HepG2 (cell line): ENCODE measurements around the gene TBC1D4. TPM values are rescaled to one million over a fixed set of nuclear protein-coding genes. Genes with fewer than 3 reads are reported as not detected.

Experiments used
- ATAC-seq: fragments of 200-7000 bp; cut with Tn5 transposase; 3 replicates; pipeline ENCODE4 v1.9.1; 2020; ENCODE audit warnings: mild to moderate bottlenecking, moderate library complexity
- BruUV-seq: library from RNA; stranded (reverse); fragments of 400-500 nt; replicated peaks from 2 replicates; lab custom pipeline; 2021; lab: Mats Ljungman, UMichigan
- CTCF ChIA-PET: fragments of 300-600 bp; formaldehyde crosslinking; extraction: SDS; loops from one replicate; lab custom pipeline; 2021; ENCODE audit warnings: low total read pairs, inconsistent platforms, low intra/inter-chr PET ratio; lab: Yijun Ruan, JAX
- POLR2A ChIA-PET: fragments of 350-600 bp; sonication (Branson Sonifier 250); formaldehyde crosslinking; loops from one replicate; lab custom pipeline; 2020; ENCODE audit warnings: antibody characterized with exemption, inconsistent platforms; lab: Yijun Ruan, JAX
- DNase-seq: peaks from one replicate; pipeline ENCODE4 v3.0.0-alpha.2; 2015; ENCODE audit warnings: low spot score
- FAIRE-seq: peaks from 3 replicates; lab custom pipeline; 2011; peaks lifted over from hg19 to GRCh38; lab: Jason Lieb, UNC
- H2AFZ ChIP-seq: one replicate; pipeline ENCODE4 v1.6.1; 2011; ENCODE audit warnings: low read length, inconsistent platforms
- H3K27ac ChIP-seq: fragments of 300-600 bp; 3 replicates; pipeline ENCODE4 v1.8.0; 2011; ENCODE audit warnings: mixed run types, mild to moderate bottlenecking, mixed read lengths, low read length, inconsistent platforms; ENCODE audit not compliant: insufficient read depth; ENCODE audit errors: extremely low read length
- H3K27me3 ChIP-seq, 2 experiments: fragments of 200-600 bp in 1 of 2; 2 replicates in 1 of 2; 3 replicates in 1 of 2; pipeline versions ENCODE4 v1.6.0 to v1.8.0; 2011; ENCODE audit warnings: low read length in 2 of 2, mild to moderate bottlenecking in 2 of 2, moderate library complexity in 2 of 2, inconsistent platforms in 1 of 2; ENCODE audit not compliant: insufficient read depth in 2 of 2, control insufficient read depth in 1 of 2
- H3K36me3 ChIP-seq, 2 experiments: fragments of 200-600 bp in 1 of 2; replicated peaks in 1 of 2; 2 replicates in 1 of 2; 3 replicates in 1 of 2; pipeline versions ENCODE4 v1.5.1 to v1.8.0; 2011; ENCODE audit warnings: low read length in 2 of 2, inconsistent platforms in 1 of 2; ENCODE audit not compliant: insufficient read depth in 2 of 2, control insufficient read depth in 1 of 2
- H3K4me1 ChIP-seq: 2 replicates; pipeline ENCODE4 v1.5.1; 2012; ENCODE audit warnings: low read length, inconsistent platforms; ENCODE audit not compliant: insufficient read depth
- H3K4me2 ChIP-seq: 2 replicates; pipeline ENCODE4 v1.6.0; 2011; ENCODE audit warnings: low read depth, low read length, inconsistent platforms
- H3K4me3 ChIP-seq, 3 experiments: fragments of 200-600 bp in 1 of 3; sonication (generic), shearing (Covaris generic) in 1 of 3; replicated peaks in 1 of 3; 2 replicates each; pipeline ENCODE4 v1.5.1; 2011 to 2016; ENCODE audit warnings: low read length in 3 of 3, inconsistent platforms in 2 of 3, low read depth in 2 of 3, mild to moderate bottlenecking in 2 of 3, control low read depth in 1 of 3, mixed read lengths in 1 of 3; ENCODE audit not compliant: insufficient read depth in 1 of 3
- H3K79me2 ChIP-seq: one replicate; pipeline ENCODE4 v1.6.1; 2011; ENCODE audit warnings: low read length, inconsistent platforms; ENCODE audit not compliant: insufficient read depth
- H3K9ac ChIP-seq: 2 replicates; pipeline ENCODE4 v1.6.0; 2011; ENCODE audit warnings: mild to moderate bottlenecking, low read depth, low read length, inconsistent platforms; ENCODE audit not compliant: insufficient read depth
- H3K9me3 ChIP-seq: 2 replicates; pipeline ENCODE4 v1.5.1; 2012; ENCODE audit warnings: mild to moderate bottlenecking, low read length
- H4K20me1 ChIP-seq: 2 replicates; pipeline ENCODE4 v1.6.0; 2011; ENCODE audit warnings: inconsistent platforms, mild to moderate bottlenecking, low read length, moderate library complexity; ENCODE audit not compliant: insufficient read depth
- CEBPG ChIP-seq: IDR thresholded peaks from 2 replicates; pipeline ENCODE4 v1.6.1; 2016
- CREM ChIP-seq, 2 experiments: sonication (generic) in 1 of 2; formaldehyde crosslinking in 1 of 2; IDR thresholded peaks; 2 replicates each; pipeline versions ENCODE4 v1.4.0 to v1.6.1; 2016 to 2020; ENCODE audit warnings: antibody characterized with exemption in 1 of 2, mild to moderate bottlenecking in 1 of 2, missing genetic modification reagents in 1 of 2
- HHEX ChIP-seq: IDR thresholded peaks from 2 replicates; pipeline ENCODE4 v1.6.1; 2016; ENCODE audit warnings: control low read depth
- POLR2G ChIP-seq: fragments of 200-400 bp; formaldehyde crosslinking; IDR thresholded peaks from 2 replicates; pipeline ENCODE4 v1.6.1; 2018; ENCODE audit warnings: mild to moderate bottlenecking, low read depth, low read length, moderate library complexity
- PRPF4 ChIP-seq: fragments of 200-400 bp; formaldehyde crosslinking; IDR thresholded peaks from 2 replicates; pipeline ENCODE4 v1.6.1; 2016; ENCODE audit warnings: low read length, low read depth; ENCODE audit not compliant: poor library complexity, severe bottlenecking
- RBM22 ChIP-seq: fragments of 200-400 bp; formaldehyde crosslinking; optimal IDR thresholded peaks from 2 replicates; pipeline ENCODE3; 2017; ENCODE audit warnings: mild to moderate bottlenecking, low read length, moderate library complexity
- RCOR2 ChIP-seq: IDR thresholded peaks from 2 replicates; pipeline ENCODE4 v1.6.1; 2016; ENCODE audit warnings: missing biosample characterization, missing genetic modification reagents
- SMARCC2 ChIP-seq: fragments of 450-650 bp; IDR thresholded peaks from 2 replicates; pipeline ENCODE4 v1.6.1; 2017; ENCODE audit warnings: antibody characterized with exemption, mild to moderate bottlenecking
- ZBTB10 ChIP-seq: sonication (generic); formaldehyde crosslinking; IDR thresholded peaks from 2 replicates; pipeline ENCODE4 v1.4.0; 2020; ENCODE audit warnings: missing genetic modification reagents, borderline replicate concordance
- ZNF382 ChIP-seq: sonication (generic); formaldehyde crosslinking; IDR thresholded peaks from 2 replicates; pipeline ENCODE4 v1.5.0; 2020; ENCODE audit warnings: missing genetic modification reagents, mild to moderate bottlenecking, borderline replicate concordance
- WGBS: methylation state at CpG from one replicate; pipeline ENCODE4 v1.1.6; 2017; ENCODE audit warnings: low lambda C conversion rate; 5-methylcytosine and 5-hydroxymethylcytosine counted together
- in situ Hi-C: cut with HindIII; loops from 2 replicates; pipeline ENCODE4 v1.10.0; 2017; ENCODE audit warnings: low pct_unique_long_range_greater_than_20kb; ENCODE audit not compliant: extremely low pct_ligation_motif_present
- intact Hi-C: fragments of 100-400 bp; cut with micrococcal nuclease; formaldehyde crosslinking; loops from one replicate; pipeline ENCODE4 v1.10.0; 2022; ENCODE audit not compliant: unreplicated experiment
- polyA plus RNA-seq, 8 experiments: library from polyadenylated mRNA; depleted of rRNA in 3 of 8; stranded (reverse) in 7 of 8; unstranded in 1 of 8; fragments of >200 nt; fragmentation: Illumina TruSeq in 4 of 8; extraction: Trizol in 4 of 8; gene quantifications; 2 replicates each; pipeline versions ENCODE4 v1.2.1 to v1.2.3, GENCODE V29; 2011 to 2016; ENCODE audit warnings: low read depth in 4 of 8, missing spikeins in 1 of 8, mixed read lengths in 1 of 8; ENCODE audit not compliant: insufficient read depth in 1 of 8
- total RNA-seq, 5 experiments: library from RNA; depleted of rRNA; stranded (reverse); fragments of >200 nt; fragmentation: Illumina TruSeq; extraction: Trizol; gene quantifications; 2 replicates each; pipeline ENCODE4 v1.2.3, GENCODE V29; 2016; ENCODE audit warnings: low read depth in 1 of 5

The TBC1D4 gene
- total and polyA plus RNA-seq, 2 of the 13 experiments (the other 11 are each of a cell fraction or from before 2014, with no cell fraction given): 35.9 to 64.4 TPM

DNA sequence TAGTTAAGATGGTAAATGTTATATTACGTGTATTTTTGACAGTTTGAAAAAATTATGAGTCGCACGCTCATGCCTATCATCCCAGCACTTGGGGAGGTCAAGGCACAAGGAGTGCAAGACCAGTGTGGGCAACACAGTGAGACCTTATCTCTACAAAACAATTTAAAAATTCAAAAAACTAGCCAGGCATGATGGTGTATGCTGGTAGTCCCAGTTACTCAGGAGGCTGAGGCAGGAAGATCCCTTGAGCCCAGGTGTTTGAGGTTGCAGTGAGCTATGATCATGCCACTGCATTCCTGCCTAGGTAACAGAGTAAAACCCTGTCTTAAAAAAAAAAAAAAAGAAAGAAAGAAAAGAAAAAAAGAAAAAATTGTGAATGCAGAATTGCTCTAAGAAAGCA lies 58.0 kb downstream of the TBC1D4 start:
- no peak overlapping the region for H3K27ac ChIP-seq
- peaks cover 95% of the 10 kb centered on the region for H3K79me2 ChIP-seq
- no peak for DNase-seq
- peaks cover 7% of the 10 kb centered on the region; the same call in 1 of the 2 replicates for H4K20me1 ChIP-seq
- ChIA-PET CTCF (no interaction called here), POLR2A (no interaction called here)
- TF ChIP-seq PRPF4: no peak
- no peaks in the 10 kb centered on the region for H3K9me3 ChIP-seq
- WGBS: 98% methylated on average over 3 of the region's 3 CpGs
- H3K4me2 ChIP-seq: no peak overlapping the region
- peaks cover 31% of the 10 kb centered on the region for H3K4me1 ChIP-seq
- in situ Hi-C loops: no loop called here
- H2AFZ ChIP-seq: no peak overlapping the region
- ATAC-seq: no peak
- H3K9ac ChIP-seq: no peak overlapping the region
- H3K36me3 ChIP-seq: peaks cover 0 to 3% of the 10 kb centered on the region in 2 experiments; a peak in 1 of 5 replicates
- FAIRE-seq: no peak
- intact Hi-C loops: no loop called here
- BruUV-seq: no TSS peak
- no peak overlapping the region for H3K4me3 ChIP-seq
- no peaks in the 10 kb centered on the region for H3K27me3 ChIP-seq

DNA sequence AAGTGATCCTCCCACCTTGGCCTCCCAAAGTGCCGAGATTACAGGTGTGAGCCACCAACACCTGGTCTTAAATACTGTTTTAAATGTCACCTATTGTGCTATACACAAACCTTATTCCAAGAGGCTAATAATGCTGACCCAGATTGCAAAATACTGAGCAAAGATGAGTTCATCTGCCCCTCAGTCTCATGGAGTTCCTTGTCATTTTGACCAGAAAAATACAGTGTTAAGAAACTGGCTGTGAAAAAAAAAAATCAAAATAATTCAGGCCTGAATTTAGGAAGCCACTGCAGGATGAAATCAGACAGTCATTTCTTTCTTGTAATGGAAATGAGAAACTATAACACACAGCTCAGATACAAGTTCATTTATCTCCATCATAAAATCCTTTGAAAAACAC lies 59.9 kb downstream of the TBC1D4 start:
- no peak for DNase-seq
- H3K4me1 ChIP-seq: peaks cover 44% of the 10 kb centered on the region
- POLR2A ChIA-PET: no interaction called here
- TF ChIP-seq RBM22 (peak; percentile 33), RCOR2 (no peak), CEBPG (CRISPR knock-in tag) (0 out of 2 replicates have a peak, but pooled peaks have one; percentile 16), ZNF382 (CRISPR knock-in tag) (no peak), SMARCC2 (no peak), ZBTB10 (CRISPR knock-in tag) (no peak), CREM (IDR thresholded peaks at IDR 0.05) (no peak), CREM (CRISPR knock-in tag; IDR thresholded peaks at IDR 0.05) (no peak), HHEX (no peak), POLR2G (no peak)
- TF ChIP-seq, all 625 proteins: peak for 2
- H3K9ac ChIP-seq: no peak overlapping the region
- ATAC-seq: no peak
- CTCF ChIA-PET: no interaction called here
- peaks cover 12% of the 10 kb centered on the region; the same call in 1 of the 2 replicates for H4K20me1 ChIP-seq
- H3K27me3 ChIP-seq: no peaks in the 10 kb centered on the region
- H3K27ac ChIP-seq: no peak overlapping the region
- H3K9me3 ChIP-seq: no peaks in the 10 kb centered on the region
- H3K4me2 ChIP-seq: no peak overlapping the region
- H2AFZ ChIP-seq: no peak overlapping the region
- H3K36me3 ChIP-seq: peaks cover 0 to 3% of the 10 kb centered on the region in 2 experiments; a peak in 1 of 5 replicates
- peaks cover 96% of the 10 kb centered on the region for H3K79me2 ChIP-seq
- intact Hi-C loops: no loop called here
- BruUV-seq: no TSS peak
- in situ Hi-C loops: no loop called here
- FAIRE-seq: no peak
- 100% methylated on average over 1 of the region's 1 CpG for WGBS
- no peak overlapping the region for H3K4me3 ChIP-seq
